ENCODE measurements around the gene NUP58. TPM values are rescaled to one million over a fixed set of nuclear protein-coding genes. Genes with fewer than 3 reads are reported as not detected.

The NUP58 gene
- total and polyA plus RNA-seq, 4 donors: 6.5 to 43.3 (median 16.0) TPM

DNA sequence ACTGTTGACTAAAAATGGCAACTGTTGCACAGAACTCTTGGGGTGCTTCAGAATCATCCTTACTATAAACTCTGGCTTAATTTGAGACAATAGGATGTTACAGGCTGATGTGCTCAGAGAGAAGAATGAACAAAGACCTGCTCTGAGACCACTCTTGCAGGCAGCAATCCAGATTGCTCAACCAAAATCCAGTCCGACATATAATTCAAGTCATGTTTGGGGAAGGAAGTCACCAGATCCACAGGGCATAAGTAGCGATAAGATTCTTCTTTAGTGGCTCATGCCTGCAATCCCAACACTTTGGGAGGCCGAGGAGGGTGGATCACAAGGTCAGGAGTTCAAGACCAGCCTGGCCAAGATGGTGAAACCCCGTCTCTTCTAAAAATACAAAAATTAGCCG lies 34.7 kb upstream of the NUP58 start:
- no peaks in the 10 kb centered on the region for H3K27me3 ChIP-seq (ENCODE audit: control insufficient read depth in 4 of 4, insufficient read depth in 4 of 4, low read length in 3 of 4)
- H3K27ac ChIP-seq (ENCODE audit: low read depth in 1 of 2, low read length in 2 of 2): no peak overlapping the region
- peaks cover 5 to 30% (median 18%) of the 10 kb centered on the region in 4 donors for H3K36me3 ChIP-seq (ENCODE audit: control insufficient read depth in 4 of 4, insufficient read depth in 3 of 4, low read depth in 1 of 4, low read length in 3 of 4)
- WGBS: 90% methylated on average over 5 of the region's 5 CpGs
- TF ChIP-seq, protein P1, sequence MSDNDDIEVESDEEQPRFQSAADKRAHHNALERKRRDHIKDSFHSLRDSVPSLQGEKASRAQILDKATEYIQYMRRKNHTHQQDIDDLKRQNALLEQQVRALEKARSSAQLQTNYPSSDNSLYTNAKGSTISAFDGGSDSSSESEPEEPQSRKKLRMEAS (IDR thresholded peaks at IDR 0.05): no peak
- no peak for TF ChIP-seq SP1 (IDR thresholded peaks at IDR 0.05)
- no peak for TF ChIP-seq EGR1 (IDR thresholded peaks at IDR 0.05; ENCODE audit: low read depth in 2 of 2)
- TF ChIP-seq, protein P2, sequence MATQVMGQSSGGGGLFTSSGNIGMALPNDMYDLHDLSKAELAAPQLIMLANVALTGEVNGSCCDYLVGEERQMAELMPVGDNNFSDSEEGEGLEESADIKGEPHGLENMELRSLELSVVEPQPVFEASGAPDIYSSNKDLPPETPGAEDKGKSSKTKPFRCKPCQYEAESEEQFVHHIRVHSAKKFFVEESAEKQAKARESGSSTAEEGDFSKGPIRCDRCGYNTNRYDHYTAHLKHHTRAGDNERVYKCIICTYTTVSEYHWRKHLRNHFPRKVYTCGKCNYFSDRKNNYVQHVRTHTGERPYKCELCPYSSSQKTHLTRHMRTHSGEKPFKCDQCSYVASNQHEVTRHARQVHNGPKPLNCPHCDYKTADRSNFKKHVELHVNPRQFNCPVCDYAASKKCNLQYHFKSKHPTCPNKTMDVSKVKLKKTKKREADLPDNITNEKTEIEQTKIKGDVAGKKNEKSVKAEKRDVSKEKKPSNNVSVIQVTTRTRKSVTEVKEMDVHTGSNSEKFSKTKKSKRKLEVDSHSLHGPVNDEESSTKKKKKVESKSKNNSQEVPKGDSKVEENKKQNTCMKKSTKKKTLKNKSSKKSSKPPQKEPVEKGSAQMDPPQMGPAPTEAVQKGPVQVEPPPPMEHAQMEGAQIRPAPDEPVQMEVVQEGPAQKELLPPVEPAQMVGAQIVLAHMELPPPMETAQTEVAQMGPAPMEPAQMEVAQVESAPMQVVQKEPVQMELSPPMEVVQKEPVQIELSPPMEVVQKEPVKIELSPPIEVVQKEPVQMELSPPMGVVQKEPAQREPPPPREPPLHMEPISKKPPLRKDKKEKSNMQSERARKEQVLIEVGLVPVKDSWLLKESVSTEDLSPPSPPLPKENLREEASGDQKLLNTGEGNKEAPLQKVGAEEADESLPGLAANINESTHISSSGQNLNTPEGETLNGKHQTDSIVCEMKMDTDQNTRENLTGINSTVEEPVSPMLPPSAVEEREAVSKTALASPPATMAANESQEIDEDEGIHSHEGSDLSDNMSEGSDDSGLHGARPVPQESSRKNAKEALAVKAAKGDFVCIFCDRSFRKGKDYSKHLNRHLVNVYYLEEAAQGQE (IDR thresholded peaks at IDR 0.05): no peak
- TF ChIP-seq FOXA2 (IDR thresholded peaks at IDR 0.05): no peak
- TF ChIP-seq, protein P3, sequence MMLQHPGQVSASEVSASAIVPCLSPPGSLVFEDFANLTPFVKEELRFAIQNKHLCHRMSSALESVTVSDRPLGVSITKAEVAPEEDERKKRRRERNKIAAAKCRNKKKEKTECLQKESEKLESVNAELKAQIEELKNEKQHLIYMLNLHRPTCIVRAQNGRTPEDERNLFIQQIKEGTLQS (IDR thresholded peaks at IDR 0.05): no peak
- TF ChIP-seq, protein P4, sequence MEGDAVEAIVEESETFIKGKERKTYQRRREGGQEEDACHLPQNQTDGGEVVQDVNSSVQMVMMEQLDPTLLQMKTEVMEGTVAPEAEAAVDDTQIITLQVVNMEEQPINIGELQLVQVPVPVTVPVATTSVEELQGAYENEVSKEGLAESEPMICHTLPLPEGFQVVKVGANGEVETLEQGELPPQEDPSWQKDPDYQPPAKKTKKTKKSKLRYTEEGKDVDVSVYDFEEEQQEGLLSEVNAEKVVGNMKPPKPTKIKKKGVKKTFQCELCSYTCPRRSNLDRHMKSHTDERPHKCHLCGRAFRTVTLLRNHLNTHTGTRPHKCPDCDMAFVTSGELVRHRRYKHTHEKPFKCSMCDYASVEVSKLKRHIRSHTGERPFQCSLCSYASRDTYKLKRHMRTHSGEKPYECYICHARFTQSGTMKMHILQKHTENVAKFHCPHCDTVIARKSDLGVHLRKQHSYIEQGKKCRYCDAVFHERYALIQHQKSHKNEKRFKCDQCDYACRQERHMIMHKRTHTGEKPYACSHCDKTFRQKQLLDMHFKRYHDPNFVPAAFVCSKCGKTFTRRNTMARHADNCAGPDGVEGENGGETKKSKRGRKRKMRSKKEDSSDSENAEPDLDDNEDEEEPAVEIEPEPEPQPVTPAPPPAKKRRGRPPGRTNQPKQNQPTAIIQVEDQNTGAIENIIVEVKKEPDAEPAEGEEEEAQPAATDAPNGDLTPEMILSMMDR (IDR thresholded peaks at IDR 0.05; ENCODE audit: low read depth, low read length, missing input control): no peak
- no peak overlapping the region for H3K9ac ChIP-seq (ENCODE audit: low read depth in 1 of 2, low read length in 2 of 2)
- no peak overlapping the region for H3K4me3 ChIP-seq (ENCODE audit: low read depth in 1 of 3, low read length in 3 of 3)
- no peak for DNase-seq (ENCODE audit: low spot score)
- H3K9me3 ChIP-seq (ENCODE audit: control insufficient read depth in 4 of 4, low read length in 3 of 4): no peaks in the 10 kb centered on the region
- H3K4me1 ChIP-seq (ENCODE audit: control insufficient read depth in 4 of 4, insufficient read depth in 4 of 4, low read length in 3 of 4): no peaks in the 10 kb centered on the region

DNA sequence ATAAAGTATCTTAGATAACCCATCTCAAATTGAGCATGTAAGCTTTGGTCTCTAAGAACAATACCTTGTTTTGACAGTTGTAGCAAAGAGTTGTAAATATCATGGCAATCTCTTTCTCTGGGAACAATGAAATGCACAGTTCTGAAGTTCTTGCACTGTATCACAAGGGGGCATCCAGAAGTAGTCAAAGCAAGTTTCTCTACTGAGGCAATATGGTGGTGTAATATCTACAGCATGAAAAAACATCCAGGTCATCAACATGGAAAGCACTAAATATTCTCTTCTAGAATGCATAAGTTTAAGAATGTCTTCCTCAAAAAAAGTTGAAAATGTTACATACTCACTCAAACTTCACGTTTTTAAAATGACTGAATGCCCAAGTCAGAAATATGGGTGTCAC lies 33.7 kb upstream of the NUP58 start:
- no peak for DNase-seq (ENCODE audit: low spot score)
- H3K36me3 ChIP-seq (ENCODE audit: control insufficient read depth in 4 of 4, insufficient read depth in 3 of 4, low read depth in 1 of 4, low read length in 3 of 4): peaks cover 2 to 31% (median 21%) of the 10 kb centered on the region in 4 donors
- H3K4me3 ChIP-seq (ENCODE audit: low read depth in 1 of 3, low read length in 3 of 3): no peak overlapping the region
- no peak overlapping the region for H3K27ac ChIP-seq (ENCODE audit: low read depth in 1 of 2, low read length in 2 of 2)
- H3K9me3 ChIP-seq (ENCODE audit: control insufficient read depth in 4 of 4, low read length in 3 of 4): no peaks in the 10 kb centered on the region
- H3K4me1 ChIP-seq (ENCODE audit: control insufficient read depth in 4 of 4, insufficient read depth in 4 of 4, low read length in 3 of 4): no peaks in the 10 kb centered on the region
- WGBS: 87% methylated on average over 1 of the region's 1 CpG
- H3K9ac ChIP-seq (ENCODE audit: low read depth in 1 of 2, low read length in 2 of 2): no peak overlapping the region
- H3K27me3 ChIP-seq (ENCODE audit: control insufficient read depth in 4 of 4, insufficient read depth in 4 of 4, low read length in 3 of 4): no peaks in the 10 kb centered on the region
- TF ChIP-seq, protein P3 (IDR thresholded peaks at IDR 0.05): no peak
- TF ChIP-seq TAF1 (conservative IDR thresholded peaks at IDR 0.05): no peak
- TF ChIP-seq, protein P4 (IDR thresholded peaks at IDR 0.05; ENCODE audit: low read depth, low read length, missing input control): no peak
- TF ChIP-seq, protein P2 (IDR thresholded peaks at IDR 0.05): no peak
- TF ChIP-seq HNF4A (conservative IDR thresholded peaks at IDR 0.05): no peak
- TF ChIP-seq RXRA (IDR thresholded peaks at IDR 0.05): no peak
- peak; percentile 27 to 50 for TF ChIP-seq RAD21 (IDR thresholded peaks at IDR 0.05)
